Type B pancreatic cell (in vitro differentiated cells): Measurements from ENCODE around the gene PADI1. TPM values are rescaled to one million over a fixed set of nuclear protein-coding genes. Genes with fewer than 3 reads are reported as not detected.

Source experiments
- DNase-seq: peaks from one replicate; pipeline ENCODE4 v3.0.0; 2021; ENCODE audit warnings: mixed read lengths; ENCODE audit not compliant: unreplicated experiment; ENCODE audit errors: extremely low spot score
- H3K27ac Mint-ChIP-seq: 2 replicates; pipeline ENCODE4 v1.8.0; 2021; ENCODE audit warnings: mild to moderate bottlenecking, mixed read lengths
- H3K27me3 Mint-ChIP-seq: 2 replicates; pipeline ENCODE4 v1.8.0; 2021; ENCODE audit warnings: mixed read lengths
- H3K36me3 Mint-ChIP-seq: 2 replicates; pipeline ENCODE4 v1.8.0; 2021; ENCODE audit warnings: mixed read lengths
- H3K4me1 Mint-ChIP-seq: one replicate; pipeline ENCODE4 v1.8.0; 2021; ENCODE audit warnings: mixed read lengths; ENCODE audit not compliant: unreplicated experiment
- H3K4me3 Mint-ChIP-seq: 2 replicates; pipeline ENCODE4 v1.8.0; 2021; ENCODE audit warnings: mild to moderate bottlenecking, mixed read lengths
- H3K9me3 Mint-ChIP-seq: 2 replicates; pipeline ENCODE4 v1.8.0; 2021; ENCODE audit warnings: mixed read lengths
- total RNA-seq: library from RNA; stranded (reverse); gene quantifications from 2 replicates; pipeline ENCODE4 v1.2.1, GENCODE V29; 2021; ENCODE audit warnings: low replicate concordance
- TF ChIP-seq, protein P1 (sequence below): fragments of 200-600 bp; sonication (generic); conservative IDR thresholded peaks from 2 replicates; pipeline ENCODE4 v1.5.0; 2021; ENCODE audit warnings: antibody characterized with exemption, mild to moderate bottlenecking

PADI1 gene
- total RNA-seq, 1 donor from 2014 or later: 21.2 TPM

DNA sequence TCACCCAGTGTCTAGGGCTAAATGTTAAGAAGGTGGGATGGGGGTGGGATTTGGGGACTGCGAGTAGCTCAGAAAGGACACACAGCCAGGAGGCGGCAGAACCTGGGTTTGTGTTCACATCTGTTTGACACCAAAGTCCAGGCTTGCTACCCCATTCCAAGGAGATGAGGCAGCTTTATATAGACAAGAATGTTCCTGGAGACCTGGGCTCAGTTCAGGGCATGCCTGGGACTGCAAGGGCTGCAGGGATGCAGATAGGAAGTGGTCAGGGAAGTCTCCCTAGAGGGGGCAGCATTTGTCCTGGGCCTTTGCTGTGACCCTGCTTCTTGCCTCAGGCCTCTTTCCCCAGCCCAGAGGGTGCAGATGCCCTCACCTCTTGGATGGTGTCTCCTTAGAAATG, 60.2 kb downstream of the PADI1 start:
- Mint-ChIP-seq H3K27me3 (no peaks in the 10 kb centered on the region), H3K27ac (no peak overlapping the region), H3K4me3 (no peak overlapping the region), H3K9me3 (peaks cover 5% of the 10 kb centered on the region), H3K36me3 (no peaks in the 10 kb centered on the region), H3K4me1 (no peaks in the 10 kb centered on the region)
- DNase-seq: no peak
- TF ChIP-seq, protein P1, sequence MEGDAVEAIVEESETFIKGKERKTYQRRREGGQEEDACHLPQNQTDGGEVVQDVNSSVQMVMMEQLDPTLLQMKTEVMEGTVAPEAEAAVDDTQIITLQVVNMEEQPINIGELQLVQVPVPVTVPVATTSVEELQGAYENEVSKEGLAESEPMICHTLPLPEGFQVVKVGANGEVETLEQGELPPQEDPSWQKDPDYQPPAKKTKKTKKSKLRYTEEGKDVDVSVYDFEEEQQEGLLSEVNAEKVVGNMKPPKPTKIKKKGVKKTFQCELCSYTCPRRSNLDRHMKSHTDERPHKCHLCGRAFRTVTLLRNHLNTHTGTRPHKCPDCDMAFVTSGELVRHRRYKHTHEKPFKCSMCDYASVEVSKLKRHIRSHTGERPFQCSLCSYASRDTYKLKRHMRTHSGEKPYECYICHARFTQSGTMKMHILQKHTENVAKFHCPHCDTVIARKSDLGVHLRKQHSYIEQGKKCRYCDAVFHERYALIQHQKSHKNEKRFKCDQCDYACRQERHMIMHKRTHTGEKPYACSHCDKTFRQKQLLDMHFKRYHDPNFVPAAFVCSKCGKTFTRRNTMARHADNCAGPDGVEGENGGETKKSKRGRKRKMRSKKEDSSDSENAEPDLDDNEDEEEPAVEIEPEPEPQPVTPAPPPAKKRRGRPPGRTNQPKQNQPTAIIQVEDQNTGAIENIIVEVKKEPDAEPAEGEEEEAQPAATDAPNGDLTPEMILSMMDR: no peak

DNA sequence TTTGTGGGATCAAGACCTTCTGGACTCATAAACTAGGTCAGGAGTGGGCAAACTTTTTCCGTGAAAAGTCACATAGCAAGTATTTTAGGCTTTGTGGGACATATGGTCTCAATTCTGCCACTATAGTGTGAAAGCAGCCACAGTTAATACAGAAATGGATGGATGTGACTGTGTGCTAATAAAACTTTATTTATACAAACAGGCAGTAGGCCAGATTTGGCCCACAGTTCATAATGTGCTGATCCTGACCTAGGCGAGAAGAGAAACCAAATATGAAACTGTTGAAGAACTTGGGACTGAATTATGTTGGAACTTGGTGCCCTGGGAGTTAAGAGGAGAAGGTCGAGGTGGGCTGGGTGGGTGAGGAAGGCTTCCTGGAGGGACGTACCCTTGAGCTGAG, 61.0 kb downstream of the PADI1 start:
- no peaks in the 10 kb centered on the region for H3K27me3 Mint-ChIP-seq
- no peaks in the 10 kb centered on the region for H3K36me3 Mint-ChIP-seq
- H3K4me1 Mint-ChIP-seq: no peaks in the 10 kb centered on the region
- H3K4me3 Mint-ChIP-seq: no peak overlapping the region
- no peak overlapping the region for H3K27ac Mint-ChIP-seq
- TF ChIP-seq, protein P1: no peak
- H3K9me3 Mint-ChIP-seq: peaks cover 5% of the 10 kb centered on the region
- no peak for DNase-seq

DNA sequence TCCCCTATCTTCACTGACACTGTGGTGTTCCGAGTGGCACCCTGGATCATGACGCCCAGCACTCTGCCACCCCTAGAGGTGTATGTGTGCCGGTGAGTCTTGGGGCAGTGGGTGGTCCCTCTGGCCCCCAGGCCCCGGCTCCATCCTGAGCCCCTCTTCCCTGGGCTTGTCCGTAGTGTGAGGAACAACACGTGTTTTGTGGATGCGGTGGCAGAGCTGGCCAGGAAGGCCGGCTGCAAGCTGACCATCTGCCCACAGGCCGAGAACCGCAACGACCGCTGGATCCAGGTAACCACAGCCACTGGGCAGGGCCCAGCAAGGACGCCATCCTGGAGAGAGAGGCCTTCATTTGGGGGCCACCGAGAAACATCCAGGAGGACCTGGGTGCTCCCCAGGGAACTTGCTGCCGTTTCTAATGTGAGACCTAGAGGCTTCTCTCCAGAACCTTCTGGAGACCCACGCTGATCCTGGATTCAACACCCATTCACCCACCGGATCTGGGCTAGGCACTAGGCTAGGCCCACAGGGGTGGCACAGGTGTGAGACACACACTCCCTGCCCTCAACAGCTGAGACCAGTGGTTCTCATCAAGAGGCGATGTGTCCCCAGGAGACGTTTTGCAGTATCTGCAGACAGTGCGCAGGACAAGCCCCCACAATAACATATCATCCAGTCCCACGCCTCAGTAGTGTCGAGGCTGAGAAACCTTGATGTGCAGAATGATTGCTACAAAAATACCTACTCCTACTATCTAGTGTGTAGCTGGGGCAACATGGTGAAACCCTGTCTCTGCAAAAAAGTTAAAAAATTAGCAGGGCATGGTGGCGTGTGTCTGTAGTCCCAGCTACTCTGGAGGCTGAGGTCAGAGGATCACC, 66.2 kb downstream of the PADI1 start:
- TF ChIP-seq, protein P1: no peak
- Mint-ChIP-seq H3K27ac (no peak overlapping the region), H3K27me3 (peaks cover 3% of the 10 kb centered on the region), H3K9me3 (no peaks in the 10 kb centered on the region), H3K4me3 (no peak overlapping the region), H3K4me1 (no peaks in the 10 kb centered on the region), H3K36me3 (no peaks in the 10 kb centered on the region)
- DNase-seq: no peak

DNA sequence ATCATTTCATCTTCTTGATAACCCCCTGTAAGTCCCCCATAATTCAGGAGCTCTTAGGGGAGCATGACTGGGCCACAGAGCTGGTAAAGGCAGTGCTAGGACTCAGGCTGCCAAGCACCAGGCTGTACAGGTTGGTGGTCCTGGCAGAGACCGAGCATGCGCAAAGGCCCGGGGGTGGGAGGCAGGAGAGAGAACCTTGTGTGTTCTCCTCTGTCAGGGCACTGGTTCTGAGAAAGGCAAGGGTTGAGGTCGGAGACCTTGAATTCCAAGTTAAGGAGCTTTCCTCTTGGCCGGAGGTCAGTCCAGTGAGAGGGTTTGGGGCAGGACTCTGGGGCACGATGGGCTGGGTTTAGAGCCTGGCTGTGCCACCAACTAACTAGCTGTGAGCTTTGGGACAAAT, 67.1 kb downstream of the PADI1 start:
- no peaks in the 10 kb centered on the region for H3K4me1 Mint-ChIP-seq

DNA sequence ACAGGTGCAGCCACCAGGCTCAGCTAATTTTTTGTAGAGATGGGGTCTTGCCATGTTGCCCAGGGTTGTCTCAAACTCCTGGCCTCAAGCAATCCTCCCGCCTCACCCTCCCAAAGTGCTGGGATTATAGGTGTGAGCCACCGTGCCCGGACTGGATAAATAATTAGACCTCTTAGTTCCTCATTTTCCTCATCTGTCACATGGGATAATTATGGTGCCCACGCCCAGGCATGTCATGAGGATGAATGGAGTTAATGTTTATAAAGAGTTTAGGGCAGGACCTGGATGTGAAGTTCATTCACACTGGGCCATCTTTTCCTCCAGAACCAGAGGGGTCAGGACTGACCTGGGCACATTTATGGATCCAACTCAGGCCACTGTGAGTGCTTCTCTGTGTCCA, 67.7 kb downstream of the PADI1 start:
- peaks cover 3% of the 10 kb centered on the region for H3K27me3 Mint-ChIP-seq
- no peak overlapping the region for H3K27ac Mint-ChIP-seq
- no peaks in the 10 kb centered on the region for H3K4me1 Mint-ChIP-seq
- H3K4me3 Mint-ChIP-seq: no peak overlapping the region
- TF ChIP-seq, protein P1: no peak
- H3K36me3 Mint-ChIP-seq: no peaks in the 10 kb centered on the region
- DNase-seq: no peak
- H3K9me3 Mint-ChIP-seq: no peaks in the 10 kb centered on the region

More for the DNA sequence above, 67.1 kb downstream of the PADI1 start:
- Mint-ChIP-seq H3K36me3 (no peaks in the 10 kb centered on the region), H3K4me3 (no peak overlapping the region), H3K9me3 (no peaks in the 10 kb centered on the region), H3K27ac (no peak overlapping the region), H3K27me3 (peaks cover 3% of the 10 kb centered on the region)
- DNase-seq: no peak
- TF ChIP-seq, protein P1: no peak
